H1 (cell line): ENCODE results near the gene HES1. TPM values are rescaled to one million over a fixed set of nuclear protein-coding genes. Genes with fewer than 3 reads are reported as not detected.

Experiments
- BCL11A ChIP-seq, 2 experiments: IDR thresholded peaks; one replicate each; pipeline ENCODE4 v1.6.1; 2011; ENCODE audit warnings: low read depth in 2 of 2, low read length in 2 of 2, mild to moderate bottlenecking in 2 of 2
- CEBPB ChIP-seq: IDR thresholded peaks from 2 replicates; pipeline ENCODE4 v1.6.1; 2012; ENCODE audit warnings: low read depth, low read length
- CREB1 ChIP-seq: IDR thresholded peaks from 2 replicates; pipeline ENCODE4 v1.6.1; 2012; ENCODE audit warnings: inconsistent platforms
- HDAC2 ChIP-seq, 2 experiments: fragments of 300-600 bp in 1 of 2; sonication (generic) in 1 of 2; IDR thresholded peaks; 2 replicates each; pipeline ENCODE4 v1.6.1; 2011 to 2012; ENCODE audit warnings: low read depth in 2 of 2, low read length in 2 of 2, mild to moderate bottlenecking in 2 of 2, moderate library complexity in 2 of 2, borderline replicate concordance in 1 of 2, inconsistent platforms in 1 of 2
- HDAC6 ChIP-seq: IDR thresholded peaks from one replicate; pipeline ENCODE4 v1.7.1; 2012; ENCODE audit warnings: low read depth, mild to moderate bottlenecking, inconsistent platforms, low read length, moderate library complexity
- SP4 ChIP-seq: IDR thresholded peaks from 2 replicates; pipeline ENCODE4 v1.6.1; 2012; ENCODE audit warnings: low read length, inconsistent platforms
- TAF7 ChIP-seq: optimal IDR thresholded peaks from 2 replicates; pipeline ENCODE3; 2011; ENCODE audit warnings: low read depth, mild to moderate bottlenecking, inconsistent platforms, low read length, moderate library complexity, borderline replicate concordance
- polyA plus RNA-seq, 7 experiments: library from polyadenylated mRNA; depleted of rRNA in 3 of 7; stranded (reverse) in 5 of 7; unstranded in 2 of 7; fragments of >200 nt in 5 of 7; fragments of 200-250 nt in 2 of 7; gene quantifications; 1 replicate in 5 of 7; 2 replicates in 1 of 7; 4 replicates in 1 of 7; pipeline versions ENCODE4 v1.2.1 to v1.2.3, GENCODE V29; 2011 to 2013; ENCODE audit warnings: missing spikeins in 2 of 7, mixed read lengths in 2 of 7
- total RNA-seq: library from RNA; stranded (reverse); fragmentation: NEBNext Ultra II Directional; extraction: Animal tissue kit (Norgen Biotek cat#: 25700); gene quantifications from 2 replicates; pipeline ENCODE4 v1.2.1, GENCODE V29; 2021

Gene HES1
- total and polyA plus RNA-seq, 2 of the 8 experiments (the other 6 are each of a cell fraction or from before 2014, with no cell fraction given) = 7.9 to 12.9 TPM

DNA sequence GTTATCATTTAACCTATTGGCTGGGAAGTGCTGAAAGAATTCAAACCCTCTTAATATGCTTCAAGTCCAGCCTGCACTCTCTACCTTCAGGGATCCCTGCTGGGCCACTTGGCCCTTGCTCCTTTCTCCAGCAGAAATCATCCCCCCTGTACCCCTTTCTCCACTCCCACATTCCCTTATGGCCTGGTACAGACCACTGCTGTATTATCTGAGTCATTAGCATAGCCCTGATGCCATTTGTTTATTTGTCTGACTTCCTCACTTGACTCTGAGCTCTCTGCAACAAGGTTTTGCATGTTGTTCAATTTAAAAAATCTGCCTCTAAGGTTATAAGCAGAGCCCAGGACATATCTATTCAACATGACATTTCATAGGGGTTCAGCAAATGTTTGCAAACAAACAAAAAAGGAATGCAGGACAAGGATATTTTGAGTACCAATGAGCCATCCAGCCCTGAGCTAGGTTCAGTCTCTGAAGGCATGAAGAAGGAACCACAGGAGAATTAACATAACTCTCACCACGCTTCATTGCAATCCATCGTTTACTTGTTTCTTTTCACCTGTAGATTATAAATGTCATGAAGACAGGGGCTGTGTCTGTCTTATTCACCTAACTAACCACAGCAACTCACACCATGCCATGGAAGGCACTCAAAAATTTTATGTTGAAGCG is 26.6 kb upstream of the HES1 start (continued):
- TF ChIP-seq BCL11A (IDR thresholded peaks at IDR 0.05; ENCODE audit: low read depth in 2 of 2, low read length in 2 of 2) = no peak
- no peak for TF ChIP-seq HDAC2 (IDR thresholded peaks at IDR 0.05; ENCODE audit: borderline replicate concordance in 1 of 2, low read depth in 2 of 2, low read length in 2 of 2)
- no peak for TF ChIP-seq CEBPB
- TF ChIP-seq TAF7 = no peak
- TF ChIP-seq SP4 = no peak
- no peak for TF ChIP-seq CREB1
- TF ChIP-seq HDAC6 = no peak
